ENCODE measurements around the gene PARP16. TPM values are rescaled to one million over a fixed set of nuclear protein-coding genes. Genes with fewer than 3 reads are reported as not detected.

The PARP16 gene
- polyA plus RNA-seq, 2 of the 4 experiments (the other 2 are of a cell fraction): 7.5 to 9.8 TPM

DNA sequence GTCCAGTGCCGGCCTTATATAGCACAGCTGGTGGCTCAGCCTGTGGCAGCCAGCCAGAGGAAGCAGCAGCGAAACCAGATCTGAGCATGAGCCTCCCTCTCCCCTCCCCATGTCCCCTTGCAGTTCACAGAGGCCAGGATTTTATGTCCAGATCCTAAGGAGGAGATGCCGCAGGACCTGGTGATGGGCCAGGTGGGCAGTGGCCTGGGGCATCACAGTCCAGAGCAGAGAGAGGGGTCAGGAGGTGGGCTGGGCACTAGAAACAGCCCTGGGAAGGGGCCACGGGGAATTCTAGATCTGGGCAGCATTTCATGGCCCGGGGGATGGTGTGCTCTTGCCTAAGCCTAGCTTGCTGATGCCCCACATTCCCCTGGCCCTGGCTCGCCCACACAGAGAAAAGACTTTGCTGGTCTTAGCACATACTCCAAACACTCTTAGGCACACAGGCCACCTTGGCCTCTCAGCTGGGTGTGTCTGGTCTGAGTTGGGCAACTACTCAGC lies 75.2 kb downstream of the PARP16 start:
- no peaks in the 10 kb centered on the region for H3K9me3 ChIP-seq
- DNase-seq (ENCODE audit: low read depth in 1 of 2, low spot score in 1 of 2) (no peak), ATAC-seq (peak in 1 of 2 experiments; percentile 14; a peak in 3 of 6 replicates), FAIRE-seq (no peak)
- H3K4me2 ChIP-seq: no peak overlapping the region
- no peak for TF ChIP-seq RFX5 (IDR thresholded peaks at IDR 0.05)
- TF ChIP-seq NFE2L2 (conservative IDR thresholded peaks at IDR 0.05; ENCODE audit: low read length): no peak
- no peak for TF ChIP-seq FOXS1 (CRISPR knock-in tag; IDR thresholded peaks at IDR 0.05)
- no peak for TF ChIP-seq MAFK (IDR thresholded peaks at IDR 0.05; ENCODE audit: partially characterized antibody)
- TF ChIP-seq EP300 (IDR thresholded peaks at IDR 0.05): no peak
- no peak for TF ChIP-seq HOXB13 (CRISPR knock-in tag; IDR thresholded peaks at IDR 0.05; ENCODE audit: low read depth)
- TF ChIP-seq HOXB5 (CRISPR knock-in tag; IDR thresholded peaks at IDR 0.05): no peak
- no peak for TF ChIP-seq JUNB (IDR thresholded peaks at IDR 0.05)
- TF ChIP-seq, protein P1, sequence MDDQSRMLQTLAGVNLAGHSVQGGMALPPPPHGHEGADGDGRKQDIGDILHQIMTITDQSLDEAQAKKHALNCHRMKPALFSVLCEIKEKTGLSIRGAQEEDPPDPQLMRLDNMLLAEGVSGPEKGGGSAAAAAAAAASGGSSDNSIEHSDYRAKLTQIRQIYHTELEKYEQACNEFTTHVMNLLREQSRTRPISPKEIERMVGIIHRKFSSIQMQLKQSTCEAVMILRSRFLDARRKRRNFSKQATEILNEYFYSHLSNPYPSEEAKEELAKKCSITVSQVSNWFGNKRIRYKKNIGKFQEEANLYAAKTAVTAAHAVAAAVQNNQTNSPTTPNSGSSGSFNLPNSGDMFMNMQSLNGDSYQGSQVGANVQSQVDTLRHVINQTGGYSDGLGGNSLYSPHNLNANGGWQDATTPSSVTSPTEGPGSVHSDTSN (IDR thresholded peaks at IDR 0.05): no peak
- TF ChIP-seq, protein P2, sequence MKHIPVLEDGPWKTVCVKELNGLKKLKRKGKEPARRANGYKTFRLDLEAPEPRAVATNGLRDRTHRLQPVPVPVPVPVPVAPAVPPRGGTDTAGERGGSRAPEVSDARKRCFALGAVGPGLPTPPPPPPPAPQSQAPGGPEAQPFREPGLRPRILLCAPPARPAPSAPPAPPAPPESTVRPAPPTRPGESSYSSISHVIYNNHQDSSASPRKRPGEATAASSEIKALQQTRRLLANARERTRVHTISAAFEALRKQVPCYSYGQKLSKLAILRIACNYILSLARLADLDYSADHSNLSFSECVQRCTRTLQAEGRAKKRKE (CRISPR knock-in tag; IDR thresholded peaks at IDR 0.05; ENCODE audit: low read depth): no peak
- TF ChIP-seq NPAS2 (CRISPR knock-in tag; IDR thresholded peaks at IDR 0.05; ENCODE audit: borderline replicate concordance): no peak
- peak overlapping the region in 1 of 2 experiments; percentile 9; a peak in 1 of 6 replicates for H3K27ac ChIP-seq
- WGBS (ENCODE audit: missing lambda C conversion rate): 56% methylated on average over 6 of the region's 6 CpGs
- POLR2A ChIA-PET: interaction anchor here (0.6 kb wide), 1 partner anchor 75 kb away, joined by 3 read pairs; the partner anchor contains the start of gene PARP16
- peaks cover 7% of the 10 kb centered on the region; the same call in 1 of the 3 replicates for H3K4me1 ChIP-seq
- CTCF ChIA-PET: interaction anchor here (0.8 to 2.7 kb wide), 14 partner anchors 9 to 172 kb away, joined by 3 to 17 read pairs (median 5); partner anchors contain the start of gene CLPX
- H3K4me3 ChIP-seq: no peak overlapping the region

DNA sequence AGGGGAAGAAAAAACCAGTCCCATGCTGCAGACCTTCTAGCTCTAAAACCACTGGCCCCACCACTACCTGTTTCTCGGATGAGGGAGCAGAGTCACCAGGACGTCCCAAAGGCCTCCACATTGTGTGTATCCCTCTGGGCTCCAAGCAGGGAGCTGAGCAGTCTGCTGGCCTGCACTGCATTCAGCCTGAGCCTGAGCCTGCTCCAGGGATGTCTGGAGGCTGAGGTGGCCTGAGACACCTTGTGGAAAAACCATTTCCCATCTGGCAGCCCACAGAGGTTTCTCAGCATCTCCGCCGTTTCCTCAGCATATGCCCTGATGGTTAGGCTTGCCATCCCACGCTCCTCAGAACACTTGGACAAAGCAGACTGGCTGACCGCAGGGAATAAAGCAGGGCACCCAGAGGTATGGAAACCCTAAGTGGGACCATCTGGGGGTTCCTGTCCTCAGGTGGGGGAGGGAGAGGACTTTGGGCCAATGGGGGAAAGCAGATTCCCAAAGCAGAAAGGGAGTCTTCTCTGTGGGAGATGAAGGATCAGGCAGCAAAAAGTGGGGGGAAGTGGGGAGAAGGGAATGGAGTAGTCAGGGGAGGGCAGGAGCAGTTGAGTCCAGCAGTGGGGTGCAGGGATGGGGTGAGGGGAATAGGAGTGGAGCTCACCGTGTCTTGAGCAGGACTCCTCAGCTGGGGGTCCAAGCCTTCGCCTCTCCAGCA lies 75.8 kb downstream of the PARP16 start, which contains the start of gene CILP:
Gene CILP (minus strand): TSS at position 704 of the 712 bp plus-strand sequence. CDS start 1,718 bp downstream, outside the sequence.
- FAIRE-seq (no peak), DNase-seq (ENCODE audit: low read depth in 1 of 2, low spot score in 1 of 2) (no peak), ATAC-seq (0 out of 6 replicates have a peak, but pooled peaks of 1 of the 2 experiments have one; percentile 10)
- ChIA-PET CTCF (interaction anchor here (1.0 to 2.7 kb wide), 7 partner anchors 8 to 173 kb away, joined by 3 to 17 read pairs (median 6); no protein-coding TSS in a partner anchor), POLR2A (interaction anchor here (0.6 kb wide), 1 partner anchor 76 kb away, joined by 3 read pairs; the partner anchor contains the start of gene PARP16)
- no peak within 1 kb of the TSS for H3K4me3 ChIP-seq
- TF ChIP-seq, protein P3, sequence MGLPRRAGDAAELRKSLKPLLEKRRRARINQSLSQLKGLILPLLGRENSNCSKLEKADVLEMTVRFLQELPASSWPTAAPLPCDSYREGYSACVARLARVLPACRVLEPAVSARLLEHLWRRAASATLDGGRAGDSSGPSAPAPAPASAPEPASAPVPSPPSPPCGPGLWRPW (IDR thresholded peaks at IDR 0.05): no peak
- TF ChIP-seq RCOR1 (IDR thresholded peaks at IDR 0.05; ENCODE audit: low read depth, low read length): no peak
- TF ChIP-seq MAFK (IDR thresholded peaks at IDR 0.05; ENCODE audit: partially characterized antibody): no peak
- no peak for TF ChIP-seq FOSB (CRISPR knock-in tag; IDR thresholded peaks at IDR 0.05)
- TF ChIP-seq ZSCAN20 (CRISPR knock-in tag; IDR thresholded peaks at IDR 0.05): no peak
- TF ChIP-seq CHD4 (IDR thresholded peaks at IDR 0.05; ENCODE audit: borderline replicate concordance): no peak
- TF ChIP-seq HOXB5 (CRISPR knock-in tag; IDR thresholded peaks at IDR 0.05): no peak
- H3K9me3 ChIP-seq: no peaks in the 10 kb centered on the region
- WGBS (ENCODE audit: missing lambda C conversion rate): 92% methylated on average over 8 of the region's 8 CpGs
- peaks cover 7% of the 10 kb centered on the region; the same call in 1 of the 3 replicates for H3K4me1 ChIP-seq
- H3K4me2 ChIP-seq: no peak within 1 kb of the TSS
- peak within 1 kb of the TSS in 1 of 2 experiments; percentile 9; a peak in 1 of 6 replicates for H3K27ac ChIP-seq
